ENCODE data around the gene CNNM2. TPM values are rescaled to one million over a fixed set of nuclear protein-coding genes. Genes with fewer than 3 reads are reported as not detected.

The CNNM2 gene
- total RNA-seq, 4 donors from 2014 or later: 15.2 to 19.2 (median 15.9) TPM

DNA sequence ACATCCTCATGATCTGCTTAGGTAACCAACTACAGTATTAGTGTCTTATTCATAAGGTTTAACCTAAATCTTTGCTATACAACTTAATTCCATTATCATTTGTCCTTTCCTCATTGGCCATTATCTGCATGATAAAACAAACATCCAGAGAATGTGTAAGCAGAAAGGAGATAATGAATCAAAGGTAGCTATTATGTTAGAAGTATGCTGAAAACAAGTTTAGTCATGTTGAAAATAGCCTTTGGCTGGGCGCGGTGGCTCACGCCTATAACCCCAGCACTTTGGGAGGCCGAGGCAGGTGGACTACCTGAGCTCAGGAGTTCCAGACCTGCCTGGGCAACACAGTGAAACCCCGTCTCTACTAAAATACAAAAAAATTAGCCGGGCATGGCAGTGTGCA is 196.8 kb downstream of the CNNM2 start:
- TF ChIP-seq POLR2A (IDR thresholded peaks at IDR 0.05): no peak
- intact Hi-C loops (cut with DNase I): no loop called here
- DNase-seq: no peak

DNA sequence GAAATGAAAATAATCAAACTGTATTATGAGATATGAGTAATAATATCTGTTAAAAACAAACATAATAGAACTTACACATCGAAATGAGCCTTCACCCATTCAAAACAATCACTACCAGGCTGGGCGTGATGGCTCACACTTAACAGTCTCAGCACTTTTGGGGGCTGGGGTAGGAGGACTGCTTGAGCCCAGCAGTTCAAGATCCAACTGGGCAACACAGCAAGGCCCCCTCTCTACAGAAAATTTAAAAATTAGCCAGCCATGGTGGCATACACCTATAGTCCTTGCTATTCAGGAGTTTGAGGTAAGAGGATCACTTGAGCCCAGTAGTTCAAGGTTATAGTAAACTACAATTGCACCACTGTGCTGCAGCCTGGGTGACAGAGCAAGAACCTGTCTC is 199.2 kb downstream of the CNNM2 start:
- WGBS, 2 donors: 85 to 98% methylated on average over 2 of the region's 2 CpGs
- TF ChIP-seq, protein P1, sequence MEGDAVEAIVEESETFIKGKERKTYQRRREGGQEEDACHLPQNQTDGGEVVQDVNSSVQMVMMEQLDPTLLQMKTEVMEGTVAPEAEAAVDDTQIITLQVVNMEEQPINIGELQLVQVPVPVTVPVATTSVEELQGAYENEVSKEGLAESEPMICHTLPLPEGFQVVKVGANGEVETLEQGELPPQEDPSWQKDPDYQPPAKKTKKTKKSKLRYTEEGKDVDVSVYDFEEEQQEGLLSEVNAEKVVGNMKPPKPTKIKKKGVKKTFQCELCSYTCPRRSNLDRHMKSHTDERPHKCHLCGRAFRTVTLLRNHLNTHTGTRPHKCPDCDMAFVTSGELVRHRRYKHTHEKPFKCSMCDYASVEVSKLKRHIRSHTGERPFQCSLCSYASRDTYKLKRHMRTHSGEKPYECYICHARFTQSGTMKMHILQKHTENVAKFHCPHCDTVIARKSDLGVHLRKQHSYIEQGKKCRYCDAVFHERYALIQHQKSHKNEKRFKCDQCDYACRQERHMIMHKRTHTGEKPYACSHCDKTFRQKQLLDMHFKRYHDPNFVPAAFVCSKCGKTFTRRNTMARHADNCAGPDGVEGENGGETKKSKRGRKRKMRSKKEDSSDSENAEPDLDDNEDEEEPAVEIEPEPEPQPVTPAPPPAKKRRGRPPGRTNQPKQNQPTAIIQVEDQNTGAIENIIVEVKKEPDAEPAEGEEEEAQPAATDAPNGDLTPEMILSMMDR (IDR thresholded peaks at IDR 0.05): no peak
- no peak for TF ChIP-seq POLR2A (IDR thresholded peaks at IDR 0.05)
- Histone ChIP-seq H3K4me1 (peaks cover 63 to 84% of the 10 kb centered on the region in 2 donors), H3K27me3 (no peaks in the 10 kb centered on the region), H3K36me3 (no peaks in the 10 kb centered on the region), H3K4me3 (replicated peaks in 1 of 3) (no peak overlapping the region), H3K9me3 (no peaks in the 10 kb centered on the region), H3K27ac (peak overlapping the region in 1 of 3 donors; percentile 24)
- no peak for DNase-seq
- intact Hi-C loops (cut with DNase I): no loop called here

More for the DNA sequence above, 196.8 kb downstream of the CNNM2 start:
- peaks cover 65 to 84% of the 10 kb centered on the region in 2 donors for H3K4me1 ChIP-seq
- peak overlapping the region in 1 of 3 donors; percentile 25 for H3K27ac ChIP-seq
- WGBS, 2 donors: 97 to 99% methylated on average over 6 of the region's 6 CpGs
- no peaks in the 10 kb centered on the region for H3K36me3 ChIP-seq
- H3K27me3 ChIP-seq: no peaks in the 10 kb centered on the region
- H3K4me3 ChIP-seq (replicated peaks in 1 of 3): no peak overlapping the region
- no peaks in the 10 kb centered on the region for H3K9me3 ChIP-seq

DNA sequence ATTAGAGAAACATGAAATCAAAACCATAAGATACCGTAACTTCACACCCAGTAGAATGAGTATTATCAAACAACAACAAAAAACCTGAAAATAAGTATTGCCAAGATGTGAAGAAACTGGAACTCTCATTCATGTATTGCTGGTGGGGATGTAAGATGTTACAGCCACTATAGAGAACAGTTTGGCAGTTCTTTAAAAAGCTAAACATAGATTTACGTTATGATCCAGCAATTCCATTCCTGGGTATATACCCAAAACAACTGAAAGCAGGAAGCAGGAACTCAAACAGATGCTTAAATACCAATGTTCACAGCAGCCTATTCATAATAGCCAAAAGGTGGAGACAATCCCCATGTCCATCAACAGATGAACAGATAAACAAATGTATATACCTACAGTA is 202.5 kb downstream of the CNNM2 start:
- H3K4me1 ChIP-seq: peaks cover 75 to 92% of the 10 kb centered on the region in 2 donors
- H3K9me3 ChIP-seq: no peaks in the 10 kb centered on the region
- 89 to 93% methylated on average over 2 of the region's 2 CpGs for whole genome bisulfite sequencing, 2 donors
- no peak for DNase-seq
- H3K36me3 ChIP-seq: no peaks in the 10 kb centered on the region
- peak overlapping the region; percentile 79 to 92 (median 88) for H3K27ac ChIP-seq
- TF ChIP-seq, protein P1 (IDR thresholded peaks at IDR 0.05): no peak
- no peaks in the 10 kb centered on the region for H3K27me3 ChIP-seq
- intact Hi-C loops (cut with DNase I): no loop called here
- no peak overlapping the region for H3K4me3 ChIP-seq (replicated peaks in 1 of 3)

DNA sequence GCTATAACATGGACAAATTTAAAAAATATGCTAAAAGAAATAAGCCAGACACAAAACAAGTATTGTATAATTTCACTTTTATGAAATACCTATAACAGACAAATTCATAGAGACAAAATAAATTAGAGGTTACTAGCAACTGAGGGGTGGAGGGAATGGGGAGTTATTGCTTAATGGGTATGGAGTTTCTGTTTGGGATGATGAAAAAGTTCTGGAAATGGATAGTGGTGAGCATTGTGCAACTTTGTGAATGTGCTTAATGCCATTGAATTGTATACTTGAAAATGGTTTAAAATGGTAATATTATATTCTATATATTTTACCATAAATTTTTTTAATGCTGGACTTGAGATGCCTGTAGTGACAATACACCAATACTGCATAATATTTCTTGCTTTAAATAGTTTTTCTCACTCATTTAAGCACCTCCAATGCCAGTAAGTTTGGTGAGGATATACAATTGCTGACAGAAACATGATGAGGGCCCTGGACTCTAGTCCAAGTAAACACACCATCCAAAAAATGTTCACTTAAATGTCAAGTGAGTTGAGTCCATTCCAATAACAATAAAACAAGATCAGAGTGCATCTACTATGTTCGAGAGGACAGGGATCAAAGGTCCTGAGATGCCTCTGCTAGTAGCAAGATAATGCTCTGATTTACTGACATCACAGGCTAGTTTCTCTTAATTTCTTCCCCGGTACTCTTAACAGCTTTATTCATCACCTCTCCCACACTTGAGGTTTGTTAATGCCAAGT is 203.1 kb downstream of the CNNM2 start:
- DNase-seq: no peak
- H3K4me1 ChIP-seq: peaks cover 77 to 92% of the 10 kb centered on the region in 2 donors

DNA sequence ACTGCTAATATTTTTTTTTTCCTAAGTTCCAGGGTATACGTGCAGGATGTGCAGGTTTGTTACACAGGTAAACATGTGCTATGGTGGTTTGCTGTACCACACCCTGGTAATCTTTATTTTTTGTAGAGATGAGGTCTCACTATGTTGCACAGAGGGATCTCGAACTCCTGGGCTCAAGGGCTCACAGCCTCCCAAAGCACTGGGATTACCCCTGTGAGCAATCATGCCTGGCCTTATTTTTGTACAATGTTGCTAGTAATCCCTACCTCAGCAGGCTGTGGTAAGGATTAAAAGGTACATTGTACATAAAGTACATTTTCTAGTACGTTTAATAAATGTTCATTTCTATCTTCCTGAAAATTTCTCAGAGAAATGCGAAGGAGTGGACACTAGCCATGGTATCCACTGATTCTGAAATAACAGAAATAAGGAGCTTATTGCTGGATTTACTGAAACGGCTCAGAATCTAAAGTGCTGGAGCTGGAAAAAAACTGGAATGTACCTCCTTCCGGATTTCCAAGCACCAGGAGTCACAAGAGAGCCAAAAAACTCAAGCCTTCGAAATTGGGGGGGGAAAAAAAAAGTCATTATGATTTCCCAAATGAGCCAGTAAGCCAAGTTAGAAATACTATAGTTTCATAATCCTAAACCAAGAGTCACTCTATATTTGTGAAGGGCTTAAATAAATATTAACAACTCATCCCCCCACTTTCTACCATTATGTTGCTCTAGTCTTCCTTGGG is 205.4 kb downstream of the CNNM2 start:
- TF ChIP-seq, protein P1 (IDR thresholded peaks at IDR 0.05): peak in 1 of 6 experiments; percentile 24
- peak in 1 of 2 donors; percentile 19 for TF ChIP-seq POLR2A (IDR thresholded peaks at IDR 0.05)
- no peak for DNase-seq
- no peaks in the 10 kb centered on the region for H3K9me3 ChIP-seq
- peaks cover 61 to 78% of the 10 kb centered on the region in 2 donors for H3K4me1 ChIP-seq
- 35 to 37% methylated on average over 7 of the region's 7 CpGs for WGBS, 2 donors
- no peaks in the 10 kb centered on the region for H3K36me3 ChIP-seq
- peak overlapping the region; percentile 79 to 92 (median 88) for H3K27ac ChIP-seq
- no peak overlapping the region for H3K4me3 ChIP-seq (replicated peaks in 1 of 3)
- intact Hi-C loops (cut with DNase I): no loop called here
- no peaks in the 10 kb centered on the region for H3K27me3 ChIP-seq

More for the DNA sequence above, 203.1 kb downstream of the CNNM2 start:
- no peaks in the 10 kb centered on the region for H3K27me3 ChIP-seq
- WGBS, 2 donors: 9 to 23% methylated on average over 2 of the region's 2 CpGs
- no peak overlapping the region for H3K4me3 ChIP-seq (replicated peaks in 1 of 3)
- intact Hi-C loops (cut with DNase I): no loop called here
- H3K36me3 ChIP-seq: no peaks in the 10 kb centered on the region
- no peak for TF ChIP-seq POLR2A (IDR thresholded peaks at IDR 0.05)
- TF ChIP-seq, protein P1 (IDR thresholded peaks at IDR 0.05): no peak
- H3K9me3 ChIP-seq: no peaks in the 10 kb centered on the region
- H3K27ac ChIP-seq: peak overlapping the region; percentile 79 to 92 (median 88)
